Activated T-helper 17 cell treated with anti-CD3 and anti-CD28 coated beads, Interleukin-2, amount 50 U/mL, for 72 hours (primary cell): ENCODE data around the gene MTMR10. TPM values are rescaled to one million over a fixed set of nuclear protein-coding genes. Genes with fewer than 3 reads are reported as not detected.

Experiments used
- ATAC-seq: fragments of 150-1000 bp; cut with Tn5 transposase; replicated peaks from 2 replicates; pipeline ENCODE4 v1.10.0; 2021; ENCODE audit warnings: mild to moderate bottlenecking, moderate library complexity
- H3K27ac Mint-ChIP-seq: one replicate; pipeline ENCODE4 v1.8.0; 2022; ENCODE audit warnings: mixed read lengths
- H3K27me3 Mint-ChIP-seq: one replicate; pipeline ENCODE4 v1.8.0; 2022; ENCODE audit warnings: mixed read lengths
- H3K36me3 Mint-ChIP-seq: one replicate; pipeline ENCODE4 v1.8.0; 2022; ENCODE audit warnings: low read depth, mild to moderate bottlenecking, mixed read lengths
- H3K4me1 Mint-ChIP-seq: one replicate; pipeline ENCODE4 v1.8.0; 2022; ENCODE audit warnings: mixed read lengths
- H3K4me3 Mint-ChIP-seq: one replicate; pipeline ENCODE4 v1.8.0; 2022; ENCODE audit warnings: mild to moderate bottlenecking, mixed read lengths
- H3K9me3 Mint-ChIP-seq: one replicate; pipeline ENCODE4 v1.8.0; 2022; ENCODE audit warnings: mixed read lengths
- total RNA-seq, 2 donors: library from RNA; stranded (reverse); gene quantifications; one replicate each; pipeline ENCODE4 v1.2.3, GENCODE V29; 2022

MTMR10 gene
- 10 to 100 TPM in 1 of 2 donors, 1 to 10 TPM in 1; 9.9 to 10.6 TPM for total RNA-seq

GRCh38 chr15:30991255-30992235 lies at the start of gene MTMR10:
Gene MTMR10 (minus strand): TSS chr15:30991628. CDS start chr15:30991506, 122 bp downstream.
- Mint-ChIP-seq H3K27me3 (no peaks in the 10 kb centered on the region), H3K9me3 (no peaks in the 10 kb centered on the region), H3K4me1 (peaks cover 17% of the 10 kb centered on the region), H3K36me3 (peaks cover 6% of the 10 kb centered on the region), H3K27ac (peak within 1 kb of the TSS; percentile 95), H3K4me3 (peak within 1 kb of the TSS; percentile 90)
- peak; percentile 96 for ATAC-seq

- Mint-ChIP-seq H3K4me1 (no peaks in the 10 kb centered on the region), H3K27ac (no peak overlapping the region), H3K4me3 (no peak overlapping the region), H3K9me3 (no peaks in the 10 kb centered on the region), H3K27me3 (peaks cover 10% of the 10 kb centered on the region), H3K36me3 (no peaks in the 10 kb centered on the region)
- no peak for ATAC-seq
These were observed 49.2 kb upstream of the MTMR10 start for GRCh38 chr15:31040611-31041010.

GRCh38 chr15:31039961-31040360 lies 48.5 kb upstream of the MTMR10 start:
- no peak for ATAC-seq
- Mint-ChIP-seq H3K4me3 (no peak overlapping the region), H3K36me3 (no peaks in the 10 kb centered on the region), H3K27me3 (peaks cover 10% of the 10 kb centered on the region), H3K9me3 (no peaks in the 10 kb centered on the region), H3K4me1 (no peaks in the 10 kb centered on the region), H3K27ac (no peak overlapping the region)

- ATAC-seq: no peak
- H3K27ac Mint-ChIP-seq: no peak overlapping the region
- no peaks in the 10 kb centered on the region for H3K4me1 Mint-ChIP-seq
- no peaks in the 10 kb centered on the region for H3K36me3 Mint-ChIP-seq
- H3K4me3 Mint-ChIP-seq: no peak overlapping the region
- no peaks in the 10 kb centered on the region for H3K9me3 Mint-ChIP-seq
- H3K27me3 Mint-ChIP-seq: peaks cover 10% of the 10 kb centered on the region
These were observed 46.5 kb upstream of the MTMR10 start for GRCh38 chr15:31037731-31038477.

- H3K4me3 Mint-ChIP-seq: no peak overlapping the region
- no peak for ATAC-seq
- H3K27ac Mint-ChIP-seq: no peak overlapping the region
- no peaks in the 10 kb centered on the region for H3K4me1 Mint-ChIP-seq
- H3K9me3 Mint-ChIP-seq: no peaks in the 10 kb centered on the region
- H3K36me3 Mint-ChIP-seq: no peaks in the 10 kb centered on the region
- peaks cover 3% of the 10 kb centered on the region for H3K27me3 Mint-ChIP-seq
These were observed 45.4 kb upstream of the MTMR10 start for GRCh38 chr15:31036783-31037182.

GRCh38 chr15:31035610-31036009 lies 44.2 kb upstream of the MTMR10 start:
- Mint-ChIP-seq H3K27me3 (peaks cover 3% of the 10 kb centered on the region), H3K4me3 (no peak overlapping the region), H3K36me3 (no peaks in the 10 kb centered on the region)

GRCh38 chr15:31034152-31034551 lies 42.7 kb upstream of the MTMR10 start:
- no peak overlapping the region for H3K4me3 Mint-ChIP-seq
- no peaks in the 10 kb centered on the region for H3K9me3 Mint-ChIP-seq
- H3K27me3 Mint-ChIP-seq: peaks cover 4% of the 10 kb centered on the region
- H3K27ac Mint-ChIP-seq: no peak overlapping the region
- ATAC-seq: no peak
- H3K4me1 Mint-ChIP-seq: no peaks in the 10 kb centered on the region
- H3K36me3 Mint-ChIP-seq: no peaks in the 10 kb centered on the region

More at GRCh38 chr15:31035610-31036009, 44.2 kb upstream of the MTMR10 start:
- Mint-ChIP-seq H3K9me3 (no peaks in the 10 kb centered on the region), H3K27ac (no peak overlapping the region), H3K4me1 (no peaks in the 10 kb centered on the region)
- no peak for ATAC-seq

- Mint-ChIP-seq H3K4me1 (no peaks in the 10 kb centered on the region), H3K9me3 (no peaks in the 10 kb centered on the region), H3K27ac (no peak overlapping the region), H3K27me3 (peaks cover 8% of the 10 kb centered on the region), H3K36me3 (no peaks in the 10 kb centered on the region), H3K4me3 (no peak overlapping the region)
- ATAC-seq: no peak
These were observed 41.5 kb upstream of the MTMR10 start for GRCh38 chr15:31032961-31033371.

GRCh38 chr15:31031471-31032067 lies 40.1 kb upstream of the MTMR10 start:
- Mint-ChIP-seq H3K27me3 (peaks cover 6% of the 10 kb centered on the region), H3K36me3 (no peaks in the 10 kb centered on the region), H3K4me1 (no peaks in the 10 kb centered on the region)

GRCh38 chr15:31027910-31028578 lies 36.6 kb upstream of the MTMR10 start:
- Mint-ChIP-seq H3K4me1 (no peaks in the 10 kb centered on the region), H3K27ac (no peak overlapping the region), H3K27me3 (peaks cover 17% of the 10 kb centered on the region), H3K9me3 (no peaks in the 10 kb centered on the region), H3K4me3 (no peak overlapping the region), H3K36me3 (no peaks in the 10 kb centered on the region)
- ATAC-seq: no peak

More at GRCh38 chr15:31031471-31032067, 40.1 kb upstream of the MTMR10 start:
- H3K4me3 Mint-ChIP-seq: no peak overlapping the region
- H3K27ac Mint-ChIP-seq: no peak overlapping the region
- H3K9me3 Mint-ChIP-seq: no peaks in the 10 kb centered on the region
- ATAC-seq: peak; percentile 42

- Mint-ChIP-seq H3K4me3 (no peak overlapping the region), H3K27me3 (peaks cover 20% of the 10 kb centered on the region), H3K9me3 (no peaks in the 10 kb centered on the region), H3K4me1 (no peaks in the 10 kb centered on the region), H3K27ac (no peak overlapping the region), H3K36me3 (no peaks in the 10 kb centered on the region)
- no peak for ATAC-seq
These were observed 34.6 kb upstream of the MTMR10 start for GRCh38 chr15:31025996-31026395.

- H3K4me3 Mint-ChIP-seq: no peak overlapping the region
- H3K27me3 Mint-ChIP-seq: peaks cover 20% of the 10 kb centered on the region
- no peaks in the 10 kb centered on the region for H3K36me3 Mint-ChIP-seq
- H3K27ac Mint-ChIP-seq: no peak overlapping the region
- no peak for ATAC-seq
- H3K4me1 Mint-ChIP-seq: no peaks in the 10 kb centered on the region
- no peaks in the 10 kb centered on the region for H3K9me3 Mint-ChIP-seq
These were observed 33.6 kb upstream of the MTMR10 start for GRCh38 chr15:31024979-31025378.

- no peaks in the 10 kb centered on the region for H3K36me3 Mint-ChIP-seq
- H3K27ac Mint-ChIP-seq: no peak overlapping the region
- H3K9me3 Mint-ChIP-seq: no peaks in the 10 kb centered on the region
- ATAC-seq: no peak
- H3K4me1 Mint-ChIP-seq: no peaks in the 10 kb centered on the region
- no peak overlapping the region for H3K4me3 Mint-ChIP-seq
- peaks cover 20% of the 10 kb centered on the region for H3K27me3 Mint-ChIP-seq
These were observed 32.9 kb upstream of the MTMR10 start for GRCh38 chr15:31024330-31024729.

GRCh38 chr15:31023841-31024240 lies 32.4 kb upstream of the MTMR10 start:
- H3K36me3 Mint-ChIP-seq: no peaks in the 10 kb centered on the region
- no peaks in the 10 kb centered on the region for H3K4me1 Mint-ChIP-seq
- no peak overlapping the region for H3K4me3 Mint-ChIP-seq
- no peaks in the 10 kb centered on the region for H3K9me3 Mint-ChIP-seq
- no peak for ATAC-seq
- peaks cover 20% of the 10 kb centered on the region for H3K27me3 Mint-ChIP-seq
- no peak overlapping the region for H3K27ac Mint-ChIP-seq
